Activated naive CD8-positive, alpha-beta T cell treated with anti-CD3 and anti-CD28 coated beads, Interleukin-2, amount 50 U/mL, for 24 hours (primary cell): ENCODE measurements around the gene TMEM120B.
"Not testable (repeated sequence)": the region's sequence is repeated elsewhere in the genome, so short reads cannot be mapped to it uniquely, and the experiment has no call there.

Experiments
- ATAC-seq: fragments of 150-1000 bp; cut with Tn5 transposase; one replicate; pipeline ENCODE4 v1.10.0; 2021
- DNase-seq: peaks from one replicate; pipeline ENCODE4 v3.0.0; 2021
- H3K27ac Mint-ChIP-seq: one replicate; pipeline ENCODE4 v1.8.0; 2021; ENCODE audit warnings: mild to moderate bottlenecking, mixed read lengths
- H3K27me3 Mint-ChIP-seq: one replicate; pipeline ENCODE4 v1.8.0; 2021; ENCODE audit warnings: mixed read lengths
- H3K36me3 Mint-ChIP-seq: one replicate; pipeline ENCODE4 v1.8.0; 2021; ENCODE audit warnings: low read depth, mixed read lengths
- H3K4me1 Mint-ChIP-seq: one replicate; pipeline ENCODE4 v1.8.0; 2021; ENCODE audit warnings: mixed read lengths
- H3K4me3 Mint-ChIP-seq: one replicate; pipeline ENCODE4 v1.8.0; 2021; ENCODE audit warnings: mild to moderate bottlenecking, moderate library complexity, mixed read lengths
- H3K9me3 Mint-ChIP-seq: one replicate; pipeline ENCODE4 v1.8.0; 2021; ENCODE audit warnings: mixed read lengths

TMEM120B gene

DNA sequence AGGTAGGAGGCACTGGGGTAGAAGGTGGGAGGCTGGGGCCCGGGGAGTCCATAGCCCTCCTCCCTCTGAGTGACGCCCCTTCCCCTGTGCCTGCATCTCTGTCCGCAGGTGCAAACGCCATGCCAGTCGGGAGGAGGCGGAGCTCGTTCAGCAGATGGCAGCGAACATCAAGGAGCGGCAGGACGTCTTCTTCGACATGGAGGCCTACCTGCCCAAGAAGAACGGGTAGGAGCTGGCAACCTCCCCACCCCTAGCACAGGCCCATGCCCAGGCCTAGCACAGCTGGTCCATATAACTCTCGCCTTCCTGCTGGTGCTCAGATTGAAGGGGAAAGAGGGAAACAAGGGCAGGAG is 35.6 kb downstream of the TMEM120B start:
- Mint-ChIP-seq H3K4me1 (peaks cover 9% of the 10 kb centered on the region), H3K4me3 (no peak overlapping the region), H3K36me3 (peaks cover 12% of the 10 kb centered on the region)

DNA sequence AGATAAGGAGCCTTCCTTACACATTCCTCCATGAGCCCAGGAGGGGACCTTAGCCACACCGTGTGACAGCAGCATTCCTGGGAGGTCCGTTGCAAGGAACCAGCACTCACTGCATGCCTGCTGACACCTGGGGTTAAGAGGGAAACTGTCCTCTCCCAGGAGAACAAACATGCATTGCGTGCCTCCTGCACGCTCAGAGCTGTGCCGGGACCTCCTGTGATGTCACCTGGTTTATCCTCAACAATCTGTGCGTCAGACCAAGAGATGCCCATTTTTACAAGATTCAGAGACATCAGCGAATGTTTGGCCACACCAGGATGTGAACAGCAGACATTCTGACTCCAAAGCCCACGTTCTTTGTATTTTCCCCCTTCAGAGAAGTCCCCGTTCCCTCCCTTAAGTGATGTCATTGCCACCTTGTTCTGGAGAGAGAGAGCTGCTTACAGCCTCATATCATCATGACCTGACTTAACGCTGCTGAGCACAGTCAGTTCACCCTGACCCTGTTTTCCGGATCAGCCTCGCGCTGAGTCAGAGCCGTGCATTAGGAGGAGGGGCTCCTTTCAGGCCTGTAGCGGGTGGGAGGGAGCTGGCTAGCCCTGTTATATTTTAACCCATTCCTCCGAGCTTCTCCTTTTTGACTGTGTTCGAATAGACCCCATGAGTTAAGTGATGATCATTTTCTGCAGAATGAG is 36.2 kb downstream of the TMEM120B start:
- H3K27ac Mint-ChIP-seq = peak overlapping the region; percentile 20
- peak; percentile 15 for DNase-seq
- H3K36me3 Mint-ChIP-seq = peaks cover 12% of the 10 kb centered on the region
- no peaks in the 10 kb centered on the region for H3K9me3 Mint-ChIP-seq
- no peak overlapping the region for H3K4me3 Mint-ChIP-seq
- H3K4me1 Mint-ChIP-seq = peaks cover 9% of the 10 kb centered on the region
- H3K27me3 Mint-ChIP-seq = no peaks in the 10 kb centered on the region
- ATAC-seq = peak; percentile 87

More for the DNA sequence above, 35.6 kb downstream of the TMEM120B start:
- Mint-ChIP-seq H3K27me3 (no peaks in the 10 kb centered on the region), H3K27ac (no peak overlapping the region), H3K9me3 (no peaks in the 10 kb centered on the region)
- DNase-seq (no peak), ATAC-seq (peak; percentile 26)

DNA sequence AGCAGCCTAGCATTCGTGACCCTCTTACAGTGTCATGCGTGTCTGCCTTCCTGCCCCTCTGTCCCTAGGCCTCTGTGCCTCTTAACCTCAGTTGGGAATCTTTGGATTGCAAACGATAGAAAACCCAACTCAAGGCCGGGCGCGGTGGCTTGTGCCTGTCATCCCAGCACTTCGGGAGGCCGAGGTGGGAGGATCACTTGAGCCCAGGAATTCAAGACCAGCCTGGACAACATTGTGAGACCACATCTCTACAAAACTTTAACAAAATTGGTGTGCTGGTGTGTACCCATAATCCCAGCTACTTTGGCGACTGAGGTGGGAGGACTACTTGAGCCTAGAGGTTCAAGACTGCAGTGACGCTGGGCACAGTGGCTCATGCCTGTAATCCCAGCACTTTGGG is 36.7 kb downstream of the TMEM120B start:
- Mint-ChIP-seq H3K4me1 (peaks cover 9% of the 10 kb centered on the region), H3K36me3 (peaks cover 10% of the 10 kb centered on the region), H3K4me3 (no peak overlapping the region), H3K27ac (no peak overlapping the region), H3K27me3 (no peaks in the 10 kb centered on the region), H3K9me3 (no peaks in the 10 kb centered on the region)
- no peak for ATAC-seq
- DNase-seq = no peak

GRCh38 chr12:121750507-121750955 is 38.0 kb downstream of the TMEM120B start:
- no peaks in the 10 kb centered on the region for H3K9me3 Mint-ChIP-seq
- peaks cover 13% of the 10 kb centered on the region for H3K36me3 Mint-ChIP-seq
- no peak overlapping the region for H3K27ac Mint-ChIP-seq
- peaks cover 12% of the 10 kb centered on the region for H3K4me1 Mint-ChIP-seq
- H3K4me3 Mint-ChIP-seq = no peak overlapping the region
- H3K27me3 Mint-ChIP-seq = no peaks in the 10 kb centered on the region
- DNase-seq (no peak), ATAC-seq (no peak)

DNA sequence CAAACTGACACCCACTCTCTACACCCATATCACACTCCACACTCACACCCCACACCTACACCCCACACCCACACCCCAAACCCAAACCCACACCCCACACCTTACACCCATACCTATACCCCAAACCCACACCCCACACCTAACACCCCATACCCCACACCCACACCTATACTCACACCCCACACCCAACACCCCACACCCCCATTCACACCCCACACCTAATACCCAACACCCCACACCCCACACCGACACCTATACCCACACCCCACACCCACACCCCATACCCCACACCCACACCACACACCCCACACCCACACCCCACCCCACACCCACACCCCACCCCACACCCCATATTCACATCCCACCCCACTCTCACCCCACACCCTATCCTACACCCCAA is 38.5 kb downstream of the TMEM120B start:
- peaks cover 16% of the 10 kb centered on the region for H3K4me1 Mint-ChIP-seq
- no peak overlapping the region for H3K4me3 Mint-ChIP-seq
- no peaks in the 10 kb centered on the region for H3K9me3 Mint-ChIP-seq
- DNase-seq = no peak
- H3K27me3 Mint-ChIP-seq = no peaks in the 10 kb centered on the region
- H3K36me3 Mint-ChIP-seq = peaks cover 13% of the 10 kb centered on the region
- no peak for ATAC-seq
- H3K27ac Mint-ChIP-seq = no peak overlapping the region

- peaks cover 17% of the 10 kb centered on the region for H3K36me3 Mint-ChIP-seq
- DNase-seq (no peak), ATAC-seq (no peak)
- no peak overlapping the region for H3K4me3 Mint-ChIP-seq
- H3K9me3 Mint-ChIP-seq = no peaks in the 10 kb centered on the region
- H3K4me1 Mint-ChIP-seq = peaks cover 23% of the 10 kb centered on the region
- H3K27me3 Mint-ChIP-seq = no peaks in the 10 kb centered on the region
- no peak overlapping the region for H3K27ac Mint-ChIP-seq
Measured at GRCh38 chr12:121751749-121752351, 39.3 kb downstream of the TMEM120B start.

- Mint-ChIP-seq H3K4me1 (peaks cover 19% of the 10 kb centered on the region), H3K27me3 (no peaks in the 10 kb centered on the region), H3K36me3 (peaks cover 15% of the 10 kb centered on the region), H3K27ac (no peak overlapping the region), H3K9me3 (no peaks in the 10 kb centered on the region), H3K4me3 (no peak overlapping the region)
- DNase-seq (no peak), ATAC-seq (no peak)
Measured at GRCh38 chr12:121753844-121754264, 41.3 kb downstream of the TMEM120B start.

DNA sequence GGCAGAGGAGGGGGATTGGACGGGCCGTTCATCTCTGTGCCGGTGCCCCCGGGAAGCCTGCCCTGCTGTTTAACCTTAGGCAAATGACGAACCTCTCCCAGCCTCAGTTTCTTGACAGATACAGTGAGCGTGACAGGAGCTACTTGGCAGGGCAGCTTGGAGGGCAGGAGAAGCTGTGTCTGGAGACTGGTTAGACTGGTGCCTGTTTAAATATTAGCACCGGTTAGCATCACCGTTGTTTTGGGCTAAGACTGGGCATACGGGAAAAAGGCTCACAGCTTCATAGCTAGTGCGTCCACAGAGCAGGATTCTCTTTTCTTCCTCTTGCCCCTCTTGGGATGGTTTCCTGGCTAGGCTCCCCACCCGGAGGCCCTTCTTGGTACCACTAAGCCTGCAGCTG is 42.3 kb downstream of the TMEM120B start:
- Mint-ChIP-seq H3K4me3 (no peak overlapping the region), H3K4me1 (peaks cover 14% of the 10 kb centered on the region), H3K36me3 (peaks cover 12% of the 10 kb centered on the region), H3K9me3 (no peaks in the 10 kb centered on the region), H3K27ac (no peak overlapping the region), H3K27me3 (no peaks in the 10 kb centered on the region)
- ATAC-seq = no peak
- no peak for DNase-seq

GRCh38 chr12:121755591-121755990 is 43.0 kb downstream of the TMEM120B start:
- H3K36me3 Mint-ChIP-seq = peaks cover 9% of the 10 kb centered on the region
- no peak for ATAC-seq
- no peak overlapping the region for H3K27ac Mint-ChIP-seq
- H3K4me3 Mint-ChIP-seq = no peak overlapping the region
- H3K9me3 Mint-ChIP-seq = no peaks in the 10 kb centered on the region
- DNase-seq = no peak
- no peaks in the 10 kb centered on the region for H3K27me3 Mint-ChIP-seq
- H3K4me1 Mint-ChIP-seq = peaks cover 14% of the 10 kb centered on the region

DNA sequence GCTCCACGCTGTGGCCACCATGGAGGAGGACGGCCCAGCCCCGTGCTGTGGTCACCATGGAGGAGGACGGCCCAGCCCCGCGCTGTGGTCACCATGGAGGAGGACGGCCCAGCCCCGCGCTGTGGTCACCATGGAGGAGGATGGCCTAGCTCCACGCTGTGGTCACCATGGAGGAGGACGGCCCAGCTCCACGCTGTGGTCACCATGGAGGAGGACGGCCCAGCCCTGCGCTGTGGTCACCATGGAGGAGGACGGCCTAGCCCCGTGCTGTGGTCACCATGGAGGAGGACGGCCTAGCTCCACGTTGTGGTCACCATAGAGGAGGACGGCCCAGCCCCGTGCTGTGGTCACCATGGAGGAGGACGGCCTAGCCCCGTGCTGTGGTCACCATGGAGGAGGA is 46.0 kb downstream of the TMEM120B start:
- not testable (repeated sequence) for H3K27me3 Mint-ChIP-seq, H3K4me3 Mint-ChIP-seq, H3K27ac Mint-ChIP-seq, ATAC-seq, DNase-seq, H3K9me3 Mint-ChIP-seq
- H3K36me3 Mint-ChIP-seq = peaks cover 12% of the 10 kb centered on the region
- peaks cover 14% of the 10 kb centered on the region for H3K4me1 Mint-ChIP-seq

DNA sequence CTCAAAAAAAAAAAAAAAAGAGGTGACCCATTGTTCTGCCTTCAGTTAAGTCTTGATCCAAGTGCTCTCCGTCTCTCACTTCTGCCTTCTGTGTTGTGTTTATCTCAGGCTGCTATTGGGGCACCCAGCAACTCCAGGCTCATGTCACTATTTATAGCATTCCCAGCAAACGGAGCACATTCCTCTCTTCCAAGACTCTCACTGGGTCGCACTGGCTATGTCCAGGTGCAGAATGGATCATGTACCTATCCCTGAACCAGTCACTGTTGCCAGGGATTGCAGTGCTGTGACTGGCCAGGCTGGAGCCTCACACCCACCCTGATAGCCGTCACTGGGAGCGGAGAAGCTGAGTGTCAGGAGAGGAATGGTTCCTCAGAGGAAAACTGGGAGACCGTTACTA is 49.7 kb downstream of the TMEM120B start:
- no peaks in the 10 kb centered on the region for H3K27me3 Mint-ChIP-seq
- no peak overlapping the region for H3K27ac Mint-ChIP-seq
- ATAC-seq (no peak), DNase-seq (no peak)
- no peaks in the 10 kb centered on the region for H3K9me3 Mint-ChIP-seq
- H3K4me1 Mint-ChIP-seq = no peaks in the 10 kb centered on the region
- H3K4me3 Mint-ChIP-seq = no peak overlapping the region
- peaks cover 6% of the 10 kb centered on the region for H3K36me3 Mint-ChIP-seq

GRCh38 chr12:121764808-121765207 is 52.3 kb downstream of the TMEM120B start:
- DNase-seq (no peak), ATAC-seq (no peak)
- Mint-ChIP-seq H3K4me1 (no peaks in the 10 kb centered on the region), H3K9me3 (no peaks in the 10 kb centered on the region), H3K27me3 (no peaks in the 10 kb centered on the region), H3K4me3 (no peak overlapping the region), H3K27ac (no peak overlapping the region), H3K36me3 (peaks cover 6% of the 10 kb centered on the region)

DNA sequence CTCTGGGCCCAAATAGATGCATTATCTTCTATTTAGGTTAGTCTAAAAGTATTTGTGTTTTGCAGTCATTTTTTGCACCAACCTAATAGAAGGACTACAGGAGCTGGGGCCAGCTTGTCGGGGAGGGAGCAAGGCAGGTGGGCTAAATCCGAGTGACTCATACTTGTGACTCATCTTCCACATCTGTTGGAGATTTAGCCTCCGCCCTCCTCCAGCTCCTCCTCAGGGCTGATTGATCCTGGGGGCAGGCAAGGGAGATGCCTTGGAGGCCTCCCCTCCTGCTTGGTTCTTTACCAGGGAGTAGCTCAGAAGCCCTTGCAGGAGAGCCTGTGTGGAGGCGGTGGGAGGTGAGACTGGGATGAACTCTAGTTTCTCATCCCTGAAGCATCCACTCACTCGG is 53.0 kb downstream of the TMEM120B start:
- DNase-seq = no peak
- no peak overlapping the region for H3K27ac Mint-ChIP-seq
- H3K27me3 Mint-ChIP-seq = no peaks in the 10 kb centered on the region
- H3K9me3 Mint-ChIP-seq = no peaks in the 10 kb centered on the region
- no peaks in the 10 kb centered on the region for H3K4me1 Mint-ChIP-seq
- no peak for ATAC-seq
- peaks cover 6% of the 10 kb centered on the region for H3K36me3 Mint-ChIP-seq
- no peak overlapping the region for H3K4me3 Mint-ChIP-seq

GRCh38 chr12:121766290-121767039 is 53.9 kb downstream of the TMEM120B start:
- ATAC-seq = peak; percentile 53
- H3K4me3 Mint-ChIP-seq = no peak overlapping the region

DNA sequence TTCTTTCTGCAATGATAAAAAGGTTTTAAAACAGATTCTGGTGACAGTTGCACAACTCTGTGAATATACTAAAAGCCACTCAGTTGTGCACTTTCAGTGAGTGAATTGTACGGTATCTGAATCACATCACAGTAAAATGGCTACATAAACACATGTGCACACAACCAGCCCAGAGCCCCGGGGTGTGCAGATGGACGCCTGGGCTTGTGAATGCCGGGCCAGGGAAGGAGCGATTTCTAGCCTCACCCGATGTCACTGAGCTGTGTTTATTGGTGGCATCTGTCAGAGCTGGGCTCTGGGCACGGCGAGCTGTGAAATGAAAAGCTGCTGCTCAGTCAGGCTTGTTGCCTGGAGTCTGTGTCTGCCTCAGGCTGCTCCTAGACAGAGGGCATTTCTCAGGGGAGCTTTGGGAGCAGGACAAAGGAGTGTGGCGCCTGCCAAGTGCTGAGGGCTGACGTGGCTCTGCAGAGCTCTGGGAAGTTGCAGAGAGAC is 55.0 kb downstream of the TMEM120B start:
- no peak for DNase-seq
- Mint-ChIP-seq H3K27me3 (no peaks in the 10 kb centered on the region), H3K27ac (no peak overlapping the region), H3K9me3 (no peaks in the 10 kb centered on the region), H3K4me1 (no peaks in the 10 kb centered on the region), H3K4me3 (no peak overlapping the region), H3K36me3 (peaks cover 3% of the 10 kb centered on the region)
- no peak for ATAC-seq

More at GRCh38 chr12:121766290-121767039, 53.9 kb downstream of the TMEM120B start:
- Mint-ChIP-seq H3K27ac (no peak overlapping the region), H3K9me3 (no peaks in the 10 kb centered on the region), H3K4me1 (no peaks in the 10 kb centered on the region), H3K27me3 (no peaks in the 10 kb centered on the region), H3K36me3 (peaks cover 6% of the 10 kb centered on the region)
- no peak for DNase-seq
